PFSK-1 (cell line): ENCODE results near the gene CDK6.

Source experiments
- FOXP2 ChIP-seq: optimal IDR thresholded peaks from 2 replicates; pipeline ENCODE3; 2011; ENCODE audit warnings: borderline replicate concordance, control low read depth, inconsistent platforms; ENCODE audit not compliant: insufficient read depth; ENCODE audit errors: extremely low read length, extremely low read depth
- POLR2AphosphoS5 ChIP-seq: IDR thresholded peaks from 2 replicates; pipeline ENCODE4 v1.6.1; 2012; ENCODE audit warnings: low read depth, mild to moderate bottlenecking, control low read depth, low read length, moderate library complexity
- REST ChIP-seq, 2 experiments: IDR thresholded peaks; 2 replicates each; pipeline versions ENCODE4 v1.6.1 to v1.8.0; 2011 to 2012; ENCODE audit warnings: low read depth in 2 of 2, low read length in 2 of 2, control low read depth in 1 of 2, inconsistent platforms in 1 of 2, mild to moderate bottlenecking in 1 of 2, moderate library complexity in 1 of 2; ENCODE audit not compliant: insufficient read depth in 1 of 2
- SIN3A ChIP-seq: IDR thresholded peaks from 2 replicates; pipeline ENCODE4 v1.6.1; 2012; ENCODE audit warnings: mild to moderate bottlenecking, low read length, moderate library complexity, borderline replicate concordance; ENCODE audit not compliant: insufficient read depth
- TAF1 ChIP-seq: IDR thresholded peaks from 2 replicates; pipeline ENCODE4 v1.6.1; 2012; ENCODE audit warnings: low read length, control low read depth, borderline replicate concordance; ENCODE audit not compliant: insufficient read depth

DNA sequence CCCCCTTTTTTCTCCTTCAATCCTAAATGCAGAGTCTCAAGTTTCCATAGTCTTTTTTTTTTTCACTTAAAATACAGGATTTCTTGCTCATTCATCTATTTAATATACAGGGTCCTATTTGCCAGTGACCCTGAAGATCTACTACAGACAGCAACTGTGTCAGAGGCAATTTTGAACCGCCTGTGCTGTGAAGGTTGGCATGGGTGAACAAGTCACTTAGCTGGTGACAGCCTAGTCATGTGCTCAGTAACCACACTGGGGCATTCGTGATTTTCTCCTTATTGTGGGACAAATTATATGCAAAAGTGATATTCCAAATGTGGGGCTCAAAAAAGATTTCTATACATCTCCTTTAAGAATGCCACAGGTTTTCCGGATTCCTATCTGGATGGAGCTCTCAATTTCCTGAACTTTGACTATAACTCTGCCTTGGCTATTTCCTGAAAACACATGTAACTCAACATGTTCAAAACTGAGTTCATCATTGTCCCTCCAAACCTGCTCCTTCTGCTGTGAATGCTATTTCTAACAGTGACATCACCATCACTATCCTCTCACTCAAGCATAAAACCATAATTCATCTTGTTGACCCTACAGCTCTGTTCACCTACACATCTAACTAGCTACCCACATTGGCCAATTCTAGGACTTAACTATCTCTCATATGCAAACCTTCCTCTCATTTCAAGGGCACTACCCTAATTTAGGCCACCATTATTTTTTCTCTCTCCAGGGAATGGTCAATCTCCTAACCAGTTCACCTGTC is 36.7 kb downstream of the CDK6 start:
- TF ChIP-seq POLR2AphosphoS5 = no peak
- no peak for TF ChIP-seq REST (IDR thresholded peaks at IDR 0.05; ENCODE audit: insufficient read depth in 1 of 2, low read depth in 2 of 2, low read length in 2 of 2)
- no peak for TF ChIP-seq TAF1
- TF ChIP-seq SIN3A = no peak
- TF ChIP-seq FOXP2 = no peak
